ENCODE measurements around the gene RASGRF2.

Gene RASGRF2

GRCh38 chr5:81189875-81190498 lies 229.8 kb downstream of the RASGRF2 start:
- H3F3A ChIP-seq (ENCODE audit: low read depth): no peaks in the 10 kb centered on the region
- H3K4me1 ChIP-seq (ENCODE audit: insufficient read depth, low read length, poor library complexity, severe bottlenecking): no peaks in the 10 kb centered on the region
- H3K36me3 ChIP-seq (ENCODE audit: insufficient read depth, low read length): no peaks in the 10 kb centered on the region
- no peaks in the 10 kb centered on the region for H3K9me3 ChIP-seq (ENCODE audit: insufficient read depth, low read depth, low read length)
- TF ChIP-seq CTCF (conservative IDR thresholded peaks at IDR 0.05; ENCODE audit: low read length): no peak
- no peak for TF ChIP-seq EZH2phosphoT487 (IDR thresholded peaks at IDR 0.05; ENCODE audit: borderline replicate concordance)
- no peaks in the 10 kb centered on the region for H3K9me2 ChIP-seq (replicated peaks; ENCODE audit: low read depth, low read length)
- no peaks in the 10 kb centered on the region for H3K27me3 ChIP-seq (ENCODE audit: insufficient read depth, low read length, poor library complexity, severe bottlenecking)
- no peak overlapping the region for H2AFZ ChIP-seq (ENCODE audit: low read length)
- no peak overlapping the region for H3K4me2 ChIP-seq (ENCODE audit: low read depth, low read length, poor library complexity, severe bottlenecking)
- no peaks in the 10 kb centered on the region for H4K20me1 ChIP-seq (ENCODE audit: insufficient read depth, low read length, poor library complexity, severe bottlenecking)
- no peaks in the 10 kb centered on the region for H3K79me2 ChIP-seq (ENCODE audit: insufficient read depth, low read length)
- H3K9ac ChIP-seq (ENCODE audit: low read depth, low read length, poor library complexity, severe bottlenecking): no peak overlapping the region
- H3K4me3 ChIP-seq (ENCODE audit: low read length, poor library complexity, severe bottlenecking): no peak overlapping the region

GRCh38 chr5:81191726-81192372 lies 231.7 kb downstream of the RASGRF2 start:
- TF ChIP-seq CTCF (conservative IDR thresholded peaks at IDR 0.05; ENCODE audit: low read length) (no peak), EZH2phosphoT487 (IDR thresholded peaks at IDR 0.05; ENCODE audit: borderline replicate concordance) (no peak)
- H3K79me2 ChIP-seq (ENCODE audit: insufficient read depth, low read length): no peaks in the 10 kb centered on the region
- H3K4me2 ChIP-seq (ENCODE audit: low read depth, low read length, poor library complexity, severe bottlenecking): no peak overlapping the region
- H3K4me3 ChIP-seq (ENCODE audit: low read length, poor library complexity, severe bottlenecking): no peak overlapping the region
- no peaks in the 10 kb centered on the region for H3K36me3 ChIP-seq (ENCODE audit: insufficient read depth, low read length)
- H3F3A ChIP-seq (ENCODE audit: low read depth): no peaks in the 10 kb centered on the region
- H3K27me3 ChIP-seq (ENCODE audit: insufficient read depth, low read length, poor library complexity, severe bottlenecking): no peaks in the 10 kb centered on the region
- H3K9me3 ChIP-seq (ENCODE audit: insufficient read depth, low read depth, low read length): no peaks in the 10 kb centered on the region
- no peak overlapping the region for H3K9ac ChIP-seq (ENCODE audit: low read depth, low read length, poor library complexity, severe bottlenecking)
- no peaks in the 10 kb centered on the region for H4K20me1 ChIP-seq (ENCODE audit: insufficient read depth, low read length, poor library complexity, severe bottlenecking)
- H3K9me2 ChIP-seq (replicated peaks; ENCODE audit: low read depth, low read length): no peaks in the 10 kb centered on the region
- H2AFZ ChIP-seq (ENCODE audit: low read length): no peak overlapping the region
- H3K4me1 ChIP-seq (ENCODE audit: insufficient read depth, low read length, poor library complexity, severe bottlenecking): no peaks in the 10 kb centered on the region

- Histone ChIP-seq H3K36me3 (ENCODE audit: insufficient read depth, low read length) (no peaks in the 10 kb centered on the region), H2AFZ (ENCODE audit: low read length) (no peak overlapping the region), H3K9me3 (ENCODE audit: insufficient read depth, low read depth, low read length) (no peaks in the 10 kb centered on the region), H3K9me2 (replicated peaks; ENCODE audit: low read depth, low read length) (no peaks in the 10 kb centered on the region), H3K4me2 (ENCODE audit: low read depth, low read length, poor library complexity, severe bottlenecking) (no peak overlapping the region), H3K27me3 (ENCODE audit: insufficient read depth, low read length, poor library complexity, severe bottlenecking) (no peaks in the 10 kb centered on the region), H3K4me3 (ENCODE audit: low read length, poor library complexity, severe bottlenecking) (no peak overlapping the region), H3K79me2 (ENCODE audit: insufficient read depth, low read length) (no peaks in the 10 kb centered on the region), H4K20me1 (ENCODE audit: insufficient read depth, low read length, poor library complexity, severe bottlenecking) (no peaks in the 10 kb centered on the region), H3K9ac (ENCODE audit: low read depth, low read length, poor library complexity, severe bottlenecking) (no peak overlapping the region), H3F3A (ENCODE audit: low read depth) (no peaks in the 10 kb centered on the region), H3K4me1 (ENCODE audit: insufficient read depth, low read length, poor library complexity, severe bottlenecking) (no peaks in the 10 kb centered on the region)
- TF ChIP-seq EZH2phosphoT487 (IDR thresholded peaks at IDR 0.05; ENCODE audit: borderline replicate concordance) (no peak), CTCF (conservative IDR thresholded peaks at IDR 0.05; ENCODE audit: low read length) (peak; percentile 39)
These were observed 232.2 kb downstream of the RASGRF2 start for GRCh38 chr5:81192373-81192750.

All from Loucy (cell line).